T-cell (primary cell): ENCODE data around the gene DAO. TPM values are rescaled to one million over a fixed set of nuclear protein-coding genes. Genes with fewer than 3 reads are reported as not detected.
A peak's percentile ranks its signal among the peaks of the same experiment; 100 is the strongest.

Experiments
- ATAC-seq, 4 experiments: fragments of 200-7000 bp in 3 of 4; fragments of 150-1000 bp in 1 of 4; cut with Tn5 transposase; replicated peaks in 1 of 4; 1 replicate in 3 of 4; 2 replicates in 1 of 4; pipeline ENCODE4 v1.10.0; 2021; ENCODE audit warnings: moderate library complexity in 3 of 4, mild to moderate bottlenecking in 2 of 4, moderate number of reproducible peaks in 1 of 4
- CTCF ChIA-PET, 2 donors: fragments of 300-600 bp; sonication (Branson Sonifier 250); formaldehyde crosslinking; loops; one replicate each; lab custom pipeline; 2022; ENCODE audit warnings: antibody characterized with exemption in 2 of 2; lab: Charles Lee
- POLR2A ChIA-PET, 2 donors: fragments of 300-600 bp; sonication (Branson Sonifier 250); formaldehyde crosslinking; loops; one replicate each; lab custom pipeline; 2022; ENCODE audit warnings: antibody characterized with exemption in 2 of 2; lab: Charles Lee
- DNase-seq, 35 experiments: peaks; one replicate each; pipeline versions ENCODE4 v3.0.0 to v3.0.0-alpha.2; 2013 to 2023
- H3K27ac ChIP-seq: one replicate; pipeline ENCODE4 v1.5.1; 2013; ENCODE audit warnings: low read length
- H3K27me3 ChIP-seq, 2 experiments: replicated peaks in 1 of 2; 1 replicate in 1 of 2; 2 replicates in 1 of 2; pipeline versions ENCODE4 v1.6.1 to v1.7.0; 2013; ENCODE audit warnings: low read length in 1 of 2, mixed read lengths in 1 of 2; ENCODE audit not compliant: control insufficient read depth in 2 of 2, insufficient read depth in 2 of 2; ENCODE audit errors: extremely low read depth in 1 of 2
- H3K36me3 ChIP-seq, 2 donors: 1 replicate in 1 of 2; 2 replicates in 1 of 2; pipeline versions ENCODE4 v1.6.1 to v1.7.0; 2013; ENCODE audit warnings: low read length in 1 of 2; ENCODE audit not compliant: control insufficient read depth in 2 of 2, insufficient read depth in 1 of 2; ENCODE audit errors: extremely low read depth in 1 of 2
- H3K4me1 ChIP-seq, 2 experiments: 1 replicate in 1 of 2; 2 replicates in 1 of 2; pipeline versions ENCODE4 v1.6.1 to v1.7.0; 2013; ENCODE audit warnings: low read length in 2 of 2, mixed read lengths in 1 of 2; ENCODE audit not compliant: insufficient read depth in 2 of 2, control insufficient read depth in 1 of 2; ENCODE audit errors: extremely low read depth in 1 of 2
- H3K4me3 ChIP-seq, 2 donors: 1 replicate in 1 of 2; 2 replicates in 1 of 2; pipeline versions ENCODE4 v1.5.1 to v1.7.0; 2013; ENCODE audit warnings: mild to moderate bottlenecking in 2 of 2, low read length in 1 of 2, moderate library complexity in 1 of 2; ENCODE audit not compliant: control insufficient read depth in 1 of 2; ENCODE audit errors: extremely low read depth in 1 of 2
- H3K9me3 ChIP-seq: 2 replicates; pipeline ENCODE4 v1.7.0; 2013
- H3K27ac Mint-ChIP-seq, 2 donors: one replicate each; pipeline ENCODE4 v1.8.0; 2020 to 2021; ENCODE audit warnings: mild to moderate bottlenecking in 2 of 2, mixed read lengths in 2 of 2
- H3K27me3 Mint-ChIP-seq, 2 donors: one replicate each; pipeline ENCODE4 v1.8.0; 2021 to 2022; ENCODE audit warnings: mixed read lengths in 2 of 2
- H3K36me3 Mint-ChIP-seq: one replicate; pipeline ENCODE4 v1.8.0; 2021; ENCODE audit warnings: mixed read lengths
- H3K4me1 Mint-ChIP-seq, 3 donors: one replicate each; pipeline ENCODE4 v1.8.0; 2020 to 2022; ENCODE audit warnings: mixed read lengths in 3 of 3, mild to moderate bottlenecking in 1 of 3
- H3K4me3 Mint-ChIP-seq, 3 donors: one replicate each; pipeline ENCODE4 v1.8.0; 2020 to 2022; ENCODE audit warnings: mild to moderate bottlenecking in 3 of 3, mixed read lengths in 3 of 3, moderate library complexity in 3 of 3
- H3K9me3 Mint-ChIP-seq, 3 donors: one replicate each; pipeline ENCODE4 v1.8.0; 2020 to 2022; ENCODE audit warnings: mixed read lengths in 3 of 3
- WGBS: methylation state at CpG from one replicate; pipeline ENCODE4 v1.1.5; 2013; ENCODE audit warnings: missing lambda C conversion rate; ENCODE audit not compliant: insufficient coverage; 5-methylcytosine and 5-hydroxymethylcytosine counted together
- total RNA-seq, 35 experiments: library from RNA in 6 of 35; stranded (reverse) in 6 of 35; fragments of 120-200 nt in 1 of 35; gene quantifications; one replicate each; pipeline versions ENCODE4 v1.2.1 to v1.2.4 and lab custom pipeline; 2013 to 2026

Gene DAO
- total RNA-seq, 5 donors from 2014 or later (not counting 1 experiment from before 2014, with no cell fraction given) = not detected

- DNase-seq (no peak), ATAC-seq (no peak)
- peaks cover 0 to 13% of the 10 kb centered on the region in 2 experiments for H3K27me3 ChIP-seq
- ChIA-PET CTCF (interaction anchor here in 1 of 2 donors (0.6 kb wide), 1 partner anchor 514 kb away, joined by 10 read pairs; no protein-coding TSS in a partner anchor), POLR2A (no interaction called here)
- H3K4me3 Mint-ChIP-seq = no peak overlapping the region
- no peaks in the 10 kb centered on the region for H3K36me3 Mint-ChIP-seq
- H3K4me3 ChIP-seq = no peak overlapping the region
- peaks cover 0 to 4% (median 0%) of the 10 kb centered on the region in 3 donors for H3K9me3 Mint-ChIP-seq
- no peak overlapping the region for H3K27ac Mint-ChIP-seq
- WGBS = no CpG with 5 or more reads among the region's 3 CpGs
- H3K4me1 ChIP-seq = no peaks in the 10 kb centered on the region
- H3K4me1 Mint-ChIP-seq = peaks cover 0 to 2% (median 0%) of the 10 kb centered on the region in 3 donors
- no peak overlapping the region for H3K27ac ChIP-seq
- no peaks in the 10 kb centered on the region for H3K9me3 ChIP-seq
- no peaks in the 10 kb centered on the region for H3K36me3 ChIP-seq
- no peaks in the 10 kb centered on the region for H3K27me3 Mint-ChIP-seq
Measured at GRCh38 chr12:108875682-108876361, 4.1 kb upstream of the DAO start.

- CTCF ChIA-PET = no interaction called here
Measured at GRCh38 chr12:108876550-108876949, 3.3 kb upstream of the DAO start.

GRCh38 chr12:108881953-108882352 is 2.1 kb downstream of the DAO start:
- H3K27me3 Mint-ChIP-seq = peaks cover 0 to 1% of the 10 kb centered on the region in 2 donors
- 92% methylated on average over 3 of the region's 3 CpGs for WGBS
- H3K27ac Mint-ChIP-seq = no peak overlapping the region
- ChIA-PET POLR2A (no interaction called here), CTCF (interaction anchor here in 1 of 2 donors (0.6 to 1.6 kb wide), 2 partner anchors 10 to 1114 kb away, joined by 3 to 4 read pairs; partner anchors contain the start of gene GIT2)
- ATAC-seq (no peak), DNase-seq (no peak)
- no peaks in the 10 kb centered on the region for H3K4me1 Mint-ChIP-seq
- no peaks in the 10 kb centered on the region for H3K9me3 Mint-ChIP-seq
- Histone ChIP-seq H3K36me3 (no peaks in the 10 kb centered on the region), H3K4me3 (no peak overlapping the region), H3K4me1 (peaks cover 0 to 4% of the 10 kb centered on the region in 2 experiments), H3K9me3 (no peaks in the 10 kb centered on the region), H3K27me3 (peaks cover 0 to 29% of the 10 kb centered on the region in 2 experiments), H3K27ac (no peak overlapping the region)
- H3K36me3 Mint-ChIP-seq = no peaks in the 10 kb centered on the region
- no peak overlapping the region for H3K4me3 Mint-ChIP-seq

More at GRCh38 chr12:108876550-108876949, 3.3 kb upstream of the DAO start:
- no CpG with 5 or more reads among the region's 3 CpGs for WGBS
- Mint-ChIP-seq H3K36me3 (no peaks in the 10 kb centered on the region), H3K4me3 (no peak overlapping the region), H3K27me3 (peaks cover 0 to 1% of the 10 kb centered on the region in 2 donors), H3K27ac (no peak overlapping the region), H3K4me1 (peaks cover 0 to 2% (median 0%) of the 10 kb centered on the region in 3 donors), H3K9me3 (peaks cover 0 to 4% (median 0%) of the 10 kb centered on the region in 3 donors)
- Histone ChIP-seq H3K27me3 (peaks cover 0 to 14% of the 10 kb centered on the region in 2 experiments), H3K9me3 (no peaks in the 10 kb centered on the region), H3K4me3 (no peak overlapping the region), H3K27ac (no peak overlapping the region), H3K36me3 (no peaks in the 10 kb centered on the region), H3K4me1 (no peaks in the 10 kb centered on the region)
- DNase-seq (no peak), ATAC-seq (no peak)
- POLR2A ChIA-PET = no interaction called here

GRCh38 chr12:108884116-108885012 is 4.5 kb downstream of the DAO start:
- H3K36me3 Mint-ChIP-seq = no peaks in the 10 kb centered on the region
- WGBS = 29% methylated on average over 6 of the region's 16 CpGs
- peaks cover 0 to 25% of the 10 kb centered on the region in 2 experiments for H3K27me3 ChIP-seq
- no peaks in the 10 kb centered on the region for H3K9me3 ChIP-seq
- no peak overlapping the region for H3K27ac ChIP-seq
- peaks cover 0 to 1% of the 10 kb centered on the region in 2 donors for H3K27me3 Mint-ChIP-seq
- ATAC-seq = peak in 3 of 4 experiments; percentile 60 to 68 (median 65)
- H3K4me1 Mint-ChIP-seq = no peaks in the 10 kb centered on the region
- DNase-seq = peak; percentile 4 to 75 (median 48)
- H3K27ac Mint-ChIP-seq = no peak overlapping the region
- ChIA-PET CTCF (interaction anchor here (0.6 to 1.4 kb wide), 7 partner anchors 25 to 689 kb away, joined by 3 to 4 read pairs (median 3); partner anchors contain the start of gene MVK (in 1 of the 2)), POLR2A (interaction anchor here in 1 of 2 donors (0.6 kb wide), 1 partner anchor 66 kb away, joined by 5 read pairs; no protein-coding TSS in a partner anchor)
- no peaks in the 10 kb centered on the region for H3K36me3 ChIP-seq
- H3K4me1 ChIP-seq = peaks cover 0 to 4% of the 10 kb centered on the region in 2 experiments
- no peaks in the 10 kb centered on the region for H3K9me3 Mint-ChIP-seq
- H3K4me3 Mint-ChIP-seq = no peak overlapping the region
- no peak overlapping the region for H3K4me3 ChIP-seq

- Mint-ChIP-seq H3K36me3 (no peaks in the 10 kb centered on the region), H3K4me1 (no peaks in the 10 kb centered on the region), H3K27me3 (no peaks in the 10 kb centered on the region), H3K4me3 (no peak overlapping the region), H3K27ac (no peak overlapping the region), H3K9me3 (peaks cover 3 to 4% (median 3%) of the 10 kb centered on the region in 3 donors)
- no peak for DNase-seq
- H3K36me3 ChIP-seq = no peaks in the 10 kb centered on the region
- CTCF ChIA-PET = no interaction called here
- no peaks in the 10 kb centered on the region for H3K9me3 ChIP-seq
- POLR2A ChIA-PET = no interaction called here
- H3K4me3 ChIP-seq = no peak overlapping the region
- H3K4me1 ChIP-seq = peaks cover 0 to 4% of the 10 kb centered on the region in 2 experiments
- H3K27ac ChIP-seq = no peak overlapping the region
- peaks cover 0 to 16% of the 10 kb centered on the region in 2 experiments for H3K27me3 ChIP-seq
- 72% methylated on average over 7 of the region's 9 CpGs for WGBS
- ATAC-seq = no peak
Measured at GRCh38 chr12:108886873-108887629, 7.2 kb downstream of the DAO start.
